Heart left ventricle (tissue), 16 donors: Measurements from ENCODE around the gene LMTK2. TPM values are rescaled to one million over a fixed set of nuclear protein-coding genes. Genes with fewer than 3 reads are reported as not detected.

ENCODE experiments used
- ATAC-seq, 4 donors: fragments of 200-7000 bp; cut with Tn5 transposase; one replicate each; pipeline ENCODE4 v1.9.1; 2020 to 2022; ENCODE audit warnings: moderate library complexity in 4 of 4, mild to moderate bottlenecking in 3 of 4, moderate number of reproducible peaks in 1 of 4
- DNase-seq, 5 donors: peaks; one replicate each; pipeline ENCODE4 v3.0.0-alpha.2; 2020
- H3K27ac ChIP-seq, 12 donors: fragments of 200-600 bp; sonication (generic) in 4 of 12; one replicate each; pipeline versions ENCODE4 v1.5.0 to v1.8.0; 2016 to 2022; ENCODE audit warnings: mild to moderate bottlenecking in 2 of 12
- H3K27me3 ChIP-seq, 9 donors: fragments of 200-600 bp; sonication (generic) in 2 of 9; one replicate each; pipeline versions ENCODE4 v1.5.1 to v1.8.0; 2016 to 2022; ENCODE audit warnings: mild to moderate bottlenecking in 3 of 9
- H3K36me3 ChIP-seq, 9 donors: fragments of 200-600 bp; sonication (generic) in 2 of 9; one replicate each; pipeline versions ENCODE4 v1.5.0 to v1.8.0; 2018 to 2022; ENCODE audit warnings: mild to moderate bottlenecking in 2 of 9
- H3K4me1 ChIP-seq, 12 donors: fragments of 200-600 bp; sonication (generic) in 4 of 12; one replicate each; pipeline versions ENCODE4 v1.5.0 to v1.8.0; 2016 to 2022; ENCODE audit warnings: mild to moderate bottlenecking in 3 of 12
- H3K4me3 ChIP-seq, 12 donors: fragments of 200-600 bp; sonication (generic) in 4 of 12; one replicate each; pipeline versions ENCODE4 v1.5.0 to v1.8.0; 2017 to 2022; ENCODE audit warnings: mild to moderate bottlenecking in 9 of 12, moderate library complexity in 4 of 12
- H3K9me3 ChIP-seq, 12 donors: fragments of 200-600 bp; sonication (generic) in 4 of 12; one replicate each; pipeline versions ENCODE4 v1.5.0 to v1.8.0; 2016 to 2022; ENCODE audit warnings: mild to moderate bottlenecking in 1 of 12
- CTCF ChIP-seq, 12 donors: fragments of 200-600 bp; sonication (generic) in 4 of 12; IDR thresholded peaks; one replicate each; pipeline versions ENCODE4 v1.5.0 to v1.8.0; 2018 to 2022; ENCODE audit warnings: antibody characterized with exemption in 12 of 12, mild to moderate bottlenecking in 5 of 12
- POLR2A ChIP-seq, 2 donors: fragments of 450-650 bp; IDR thresholded peaks; one replicate each; pipeline ENCODE4 v1.6.1; 2017; ENCODE audit warnings: antibody characterized with exemption in 2 of 2, mild to moderate bottlenecking in 2 of 2, moderate library complexity in 2 of 2
- WGBS, 4 donors: extraction: QIAGEN DNeasy Blood & Tissue Kit in 2 of 4; methylation state at CpG; one replicate each; pipeline versions ENCODE4 v1.1.5 to v1.1.7; 2013 to 2018; 5-methylcytosine and 5-hydroxymethylcytosine counted together
- intact Hi-C, 10 donors: fragments of 100-400 bp; cut with DNase I; formaldehyde crosslinking; loops; one replicate each; pipeline versions ENCODE4 v1.11.1 to v1.14.2; 2022
- polyA plus RNA-seq, 2 donors: library from polyadenylated mRNA; stranded (reverse); fragments of 200-250 nt; gene quantifications; one replicate each; pipeline ENCODE4 v1.2.3, GENCODE V29; 2013
- total RNA-seq, 9 donors: library from RNA; depleted of rRNA in 2 of 9; stranded (reverse); fragments of >200 nt in 2 of 9; fragmentation: NEBNext Ultra II Directional in 3 of 9; extraction: Animal tissue kit (Norgen Biotek cat#: 25700) in 3 of 9; gene quantifications; one replicate each; pipeline versions ENCODE4 v1.1.0 to v1.2.4, GENCODE V29; 2016 to 2023
- donor health status: ischemic (EF 13 %, LVEDD 7.1; RV severe dilation, severe dysfunction).
- donor health status: healthy with polysubstance abuse.
- donor health status: DM: no; HTN: yes; CAD: no.
- donor health status: DM: no; HTN: no; CAD: no.
- donor health status: ischemic (EF 25% LVEDD 6.9; RV normal size, moderate dysfunction).
- donor health status: ischemic (EF 25% LVEDD 5.7; RV mildly dilated, moderate dysfunction).
- donor health status: healthy.
- donor health status: DM: yes; HTN: yes; CAD: no.
- donor health status: ischemic (EF 35%, LVEDD 5.7; RV mildly dilated, moderate dysfunction).
- donor health status: nonischemic (EF 11% LVEDD 7.7; RV severe dilation, severe dysfunction).
- donor health status: DM: yes; HTN: yes; CAD: no.
- donor health status: PGD.
- donor health status: ischemic (EF 29% LVEDD 5.4; RV normal size, mild dysfunction).
- donor health status: nonischemic (EF 23%, LVEDD 6.1; RV moderate dilation, normal function).

The LMTK2 gene
- total and polyA plus RNA-seq, 11 donors = 6.3 to 58.3 (median 27.3) TPM

DNA sequence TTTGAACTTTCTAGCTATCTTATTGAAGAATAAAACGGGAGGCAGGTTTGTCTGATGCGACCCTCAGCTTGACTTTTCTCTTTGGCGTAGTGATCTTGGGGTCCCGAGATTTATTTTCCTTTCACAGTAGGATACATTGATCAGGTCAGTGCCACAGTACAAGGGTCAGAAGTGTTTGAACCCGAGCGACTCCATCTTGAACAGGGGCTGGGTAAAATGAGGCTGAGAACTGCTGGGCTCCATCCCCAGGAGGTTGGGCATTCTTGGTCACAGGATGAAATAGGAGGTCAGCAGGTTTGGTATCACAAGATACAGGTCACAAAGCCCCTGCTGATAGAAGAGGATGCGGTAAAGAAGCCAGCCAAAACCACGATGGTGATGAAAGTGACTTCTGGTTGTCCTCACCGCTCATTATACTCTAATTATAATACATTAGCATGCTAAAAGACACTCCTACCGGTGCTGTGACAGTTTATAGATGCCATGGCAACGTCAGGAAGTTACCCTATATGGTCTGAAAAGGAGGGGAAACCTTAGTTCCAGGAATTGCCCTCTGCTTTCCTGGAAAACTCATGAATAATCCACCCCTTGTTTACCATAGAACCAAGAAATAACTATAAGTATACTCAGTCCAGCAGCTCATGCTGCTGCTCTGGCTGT, 148.4 kb downstream of the LMTK2 start:
- Histone ChIP-seq H3K27ac (no peak overlapping the region), H3K4me3 (no peak overlapping the region), H3K4me1 (peaks cover 0 to 38% (median 26%) of the 10 kb centered on the region in 12 donors), H3K27me3 (no peaks in the 10 kb centered on the region), H3K36me3 (peaks cover 0 to 16% (median 8%) of the 10 kb centered on the region in 9 donors), H3K9me3 (no peaks in the 10 kb centered on the region)
- 76 to 87% (median 84%) methylated on average over 11 of the region's 11 CpGs for WGBS, 4 donors
- TF ChIP-seq CTCF (IDR thresholded peaks at IDR 0.05) = no peak
- no peak for TF ChIP-seq POLR2A (IDR thresholded peaks at IDR 0.05)
- no peak for DNase-seq
- no peak for ATAC-seq
- intact Hi-C loops = no loop called here

DNA sequence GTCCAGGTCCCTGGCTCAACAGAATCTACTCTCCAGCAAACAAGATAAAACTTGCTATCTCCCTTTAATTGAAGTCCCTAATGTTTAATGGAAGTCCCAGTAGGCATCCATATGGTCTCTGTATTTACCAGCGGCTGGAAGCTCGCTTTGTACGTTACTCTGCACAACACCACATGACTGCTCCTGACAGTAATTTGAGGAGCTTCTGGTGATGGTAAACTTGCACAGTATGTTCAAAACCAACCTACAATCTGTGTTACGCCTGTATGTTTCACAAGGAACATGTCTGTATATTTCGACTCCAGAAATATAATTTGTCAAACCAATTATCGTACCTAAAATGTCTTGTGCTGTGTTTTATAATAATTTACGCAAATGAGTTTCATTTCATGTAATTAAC, 149.8 kb downstream of the LMTK2 start:
- Histone ChIP-seq H3K4me3 (no peak overlapping the region), H3K4me1 (peaks cover 0 to 24% (median 13%) of the 10 kb centered on the region in 12 donors), H3K9me3 (no peaks in the 10 kb centered on the region), H3K27me3 (no peaks in the 10 kb centered on the region), H3K27ac (no peak overlapping the region), H3K36me3 (peaks cover 0 to 29% (median 14%) of the 10 kb centered on the region in 9 donors)
- DNase-seq (no peak), ATAC-seq (no peak)
- intact Hi-C loops = no loop called here
- 95 to 96% (median 95%) methylated on average over 7 of the region's 7 CpGs for WGBS, 4 donors
- TF ChIP-seq CTCF (IDR thresholded peaks at IDR 0.05) (no peak), POLR2A (IDR thresholded peaks at IDR 0.05) (no peak)

GRCh38 chr7:98257701-98258100, 151.0 kb downstream of the LMTK2 start:
- peaks cover 0 to 19% (median 7%) of the 10 kb centered on the region in 12 donors for H3K4me1 ChIP-seq
- H3K9me3 ChIP-seq = no peaks in the 10 kb centered on the region
- no peak overlapping the region for H3K4me3 ChIP-seq
- DNase-seq (no peak), ATAC-seq (no peak)
- no peaks in the 10 kb centered on the region for H3K27me3 ChIP-seq
- H3K36me3 ChIP-seq = peaks cover 0 to 31% (median 16%) of the 10 kb centered on the region in 9 donors
- 82 to 95% (median 90%) methylated on average over 6 of the region's 6 CpGs for WGBS, 4 donors
- H3K27ac ChIP-seq = no peak overlapping the region
- intact Hi-C loops = no loop called here
- no peak for TF ChIP-seq POLR2A (IDR thresholded peaks at IDR 0.05)
- no peak for TF ChIP-seq CTCF (IDR thresholded peaks at IDR 0.05)

Other genes starting within 250 kb of the LMTK2 start
- gene ASNS, start 234.5 kb upstream of the LMTK2 start, total RNA-seq = 10 to 100 TPM in 5 of 9 donors, 1 to 10 TPM in 4; 5.3 to 17.8 (median 10.1) TPM
- gene ASNS, start 234.5 kb upstream of the LMTK2 start, polyA plus RNA-seq = 10 to 100 TPM in 1 of 2 donors, 1 to 10 TPM in 1; 8.3 to 18.6 TPM
- not detected for gene OCM2, start 116.7 kb upstream of the LMTK2 start, total RNA-seq
- gene OCM2, start 116.7 kb upstream of the LMTK2 start, polyA plus RNA-seq = not detected
- gene BHLHA15, start 104.6 kb downstream of the LMTK2 start, total RNA-seq = 1 to 10 TPM in 1 of 9 donors, under 1 TPM in 1, not detected in 7; 0.61 to 1.3 TPM
- under 1 TPM in 1 of 2 donors, not detected in 1; 0.26 TPM for gene BHLHA15, start 104.6 kb downstream of the LMTK2 start, polyA plus RNA-seq
- 10 to 100 TPM; 12.2 to 33.0 (median 22.7) TPM for gene TECPR1, start 145.4 kb downstream of the LMTK2 start, total RNA-seq
- 10 to 100 TPM; 10.9 to 23.2 TPM for gene TECPR1, start 145.4 kb downstream of the LMTK2 start, polyA plus RNA-seq
- 100 to 1,000 TPM in 7 of 9 donors, 10 to 100 TPM in 2; 51.0 to 274 (median 223) TPM for gene BRI3, start 174.8 kb downstream of the LMTK2 start, total RNA-seq
- gene BRI3, start 174.8 kb downstream of the LMTK2 start, polyA plus RNA-seq = 100 to 1,000 TPM; 236 to 237 TPM